ENCODE data around the gene RCE1. TPM values are rescaled to one million over a fixed set of nuclear protein-coding genes. Genes with fewer than 3 reads are reported as not detected.

The RCE1 gene
- total RNA-seq, 1 donor from 2014 or later = 25.5 TPM

GRCh38 chr11:66868082-66868725 lies 25.0 kb downstream of the RCE1 start:
- intact Hi-C loops (cut with micrococcal nuclease) = no loop called here

GRCh38 chr11:66868726-66869566 lies 25.7 kb downstream of the RCE1 start:
- intact Hi-C loops (cut with micrococcal nuclease) = no loop called here

GRCh38 chr11:66869567-66869870 lies 26.3 kb downstream of the RCE1 start:
- intact Hi-C loops (cut with micrococcal nuclease) = no loop called here

GRCh38 chr11:66870131-66870530 lies 26.9 kb downstream of the RCE1 start:
- intact Hi-C loops (cut with micrococcal nuclease) = no loop called here

GRCh38 chr11:66870616-66871520 lies 27.6 kb downstream of the RCE1 start:
- intact Hi-C loops (cut with micrococcal nuclease) = no loop called here

- intact Hi-C loops (cut with micrococcal nuclease) = no loop called here
Measured at GRCh38 chr11:66871521-66871901, 28.3 kb downstream of the RCE1 start.

GRCh38 chr11:66874232-66874631 lies 31.0 kb downstream of the RCE1 start:
- intact Hi-C loops (cut with micrococcal nuclease) = no loop called here

GRCh38 chr11:66875378-66875777 lies 32.1 kb downstream of the RCE1 start:
- intact Hi-C loops (cut with micrococcal nuclease) = no loop called here

GRCh38 chr11:66877588-66878385 lies 34.5 kb downstream of the RCE1 start:
- intact Hi-C loops (cut with micrococcal nuclease) = no loop called here

GRCh38 chr11:66878474-66878873 lies 35.2 kb downstream of the RCE1 start:
- intact Hi-C loops (cut with micrococcal nuclease) = no loop called here

GRCh38 chr11:66879000-66879399 lies 35.8 kb downstream of the RCE1 start:
- intact Hi-C loops (cut with micrococcal nuclease) = no loop called here

GRCh38 chr11:66879583-66879982 lies 36.3 kb downstream of the RCE1 start:
- intact Hi-C loops (cut with micrococcal nuclease) = no loop called here

- intact Hi-C loops (cut with micrococcal nuclease) = no loop called here
Measured at GRCh38 chr11:66879999-66880398, 36.8 kb downstream of the RCE1 start.

GRCh38 chr11:66880496-66881450 lies 37.5 kb downstream of the RCE1 start:
- intact Hi-C loops (cut with micrococcal nuclease) = no loop called here

- intact Hi-C loops (cut with micrococcal nuclease) = no loop called here
Measured at GRCh38 chr11:66881451-66881835, 38.2 kb downstream of the RCE1 start.

- intact Hi-C loops (cut with micrococcal nuclease) = no loop called here
Measured at GRCh38 chr11:66881927-66882452, 38.7 kb downstream of the RCE1 start.

GRCh38 chr11:66882561-66883015 lies 39.3 kb downstream of the RCE1 start:
- intact Hi-C loops (cut with micrococcal nuclease) = loop anchor here (1.0 kb wide), 1 partner anchor 188 kb away; no protein-coding TSS in a partner anchor

- intact Hi-C loops (cut with micrococcal nuclease) = loop anchor here (1.0 kb wide), 1 partner anchor 189 kb away; no protein-coding TSS in a partner anchor
Measured at GRCh38 chr11:66883016-66883965, 40.0 kb downstream of the RCE1 start.
